Vagina (tissue), 2 donors: ENCODE data around the gene FER1L5. TPM values are rescaled to one million over a fixed set of nuclear protein-coding genes. Genes with fewer than 3 reads are reported as not detected.

Experiments
- DNase-seq, 2 donors: peaks; one replicate each; pipeline ENCODE4 v3.0.0-alpha.2; 2017; ENCODE audit errors: extremely low spot score in 2 of 2
- H3K27ac ChIP-seq: fragments of 200-600 bp; sonication (generic); one replicate; pipeline ENCODE4 v1.5.1; 2019
- H3K27me3 ChIP-seq: fragments of 200-600 bp; sonication (generic); one replicate; pipeline ENCODE4 v1.5.1; 2019
- H3K36me3 ChIP-seq, 2 donors: fragments of 200-600 bp; sonication (generic); one replicate each; pipeline ENCODE4 v1.5.1; 2017 to 2019
- H3K4me1 ChIP-seq: fragments of 200-600 bp; sonication (generic); one replicate; pipeline ENCODE4 v1.5.1; 2019
- H3K4me3 ChIP-seq, 2 donors: fragments of 200-600 bp; sonication (generic); 1 replicate in 1 of 2; 2 replicates in 1 of 2; pipeline ENCODE4 v1.5.1; 2016 to 2019
- H3K9me3 ChIP-seq: fragments of 200-600 bp; sonication (generic); one replicate; pipeline ENCODE4 v1.5.1; 2019
- CTCF ChIP-seq, 3 experiments: fragments of 450-650 bp in 2 of 3; fragments of 200-600 bp in 1 of 3; sonication (generic) in 1 of 3; IDR thresholded peaks; one replicate each; pipeline ENCODE4 v1.5.1; 2017 to 2019; ENCODE audit warnings: antibody characterized with exemption in 3 of 3, mild to moderate bottlenecking in 2 of 3, moderate library complexity in 2 of 3
- POLR2A ChIP-seq, 2 donors: fragments of 450-650 bp; IDR thresholded peaks; one replicate each; pipeline ENCODE4 v1.6.1; 2017; ENCODE audit warnings: antibody characterized with exemption in 2 of 2, mild to moderate bottlenecking in 2 of 2, moderate library complexity in 2 of 2
- POLR2AphosphoS5 ChIP-seq, 2 donors: sonication (generic); formaldehyde crosslinking; IDR thresholded peaks; one replicate each; pipeline ENCODE4 v1.9.0; 2017; ENCODE audit warnings: antibody characterized with exemption in 2 of 2, mild to moderate bottlenecking in 2 of 2, low read depth in 1 of 2; ENCODE audit not compliant: insufficient read depth in 1 of 2
- intact Hi-C: fragments of 100-400 bp; cut with DNase I; formaldehyde crosslinking; loops from one replicate; pipeline ENCODE4 v1.15.1; 2023
- total RNA-seq: library from RNA; depleted of rRNA; stranded (reverse); fragments of >200 nt; gene quantifications from one replicate; pipeline ENCODE4 v1.2.3, GENCODE V29; 2016

FER1L5 gene
- total RNA-seq, 1 donor from 2014 or later: 0.74 TPM

- Histone ChIP-seq H3K27me3 (no peaks in the 10 kb centered on the region), H3K4me1 (peaks cover 28% of the 10 kb centered on the region), H3K27ac (no peak overlapping the region), H3K36me3 (peaks cover 0 to 28% of the 10 kb centered on the region in 2 donors), H3K4me3 (no peak overlapping the region), H3K9me3 (no peaks in the 10 kb centered on the region)
- intact Hi-C loops: no loop called here
- DNase-seq: no peak
- TF ChIP-seq CTCF (IDR thresholded peaks at IDR 0.05) (no peak), POLR2AphosphoS5 (IDR thresholded peaks at IDR 0.05; ENCODE audit: insufficient read depth in 1 of 2, low read depth in 1 of 2) (no peak), POLR2A (IDR thresholded peaks at IDR 0.05) (no peak)
Measured at GRCh38 chr2:96616128-96616527, 26.4 kb upstream of the FER1L5 start.

- H3K4me1 ChIP-seq: peaks cover 28% of the 10 kb centered on the region
Measured at GRCh38 chr2:96616535-96616934, 26.0 kb upstream of the FER1L5 start.

GRCh38 chr2:96617012-96617411, 25.6 kb upstream of the FER1L5 start:
- H3K4me1 ChIP-seq: peaks cover 28% of the 10 kb centered on the region
- no peaks in the 10 kb centered on the region for H3K9me3 ChIP-seq
- TF ChIP-seq CTCF (IDR thresholded peaks at IDR 0.05) (no peak), POLR2A (IDR thresholded peaks at IDR 0.05) (no peak), POLR2AphosphoS5 (IDR thresholded peaks at IDR 0.05; ENCODE audit: insufficient read depth in 1 of 2, low read depth in 1 of 2) (no peak)
- no peak for DNase-seq
- H3K27ac ChIP-seq: peak overlapping the region; percentile 49
- no peak overlapping the region for H3K4me3 ChIP-seq
- H3K36me3 ChIP-seq: peaks cover 0 to 19% of the 10 kb centered on the region in 2 donors
- intact Hi-C loops: no loop called here
- no peaks in the 10 kb centered on the region for H3K27me3 ChIP-seq

More at GRCh38 chr2:96616535-96616934, 26.0 kb upstream of the FER1L5 start:
- H3K27me3 ChIP-seq: no peaks in the 10 kb centered on the region
- TF ChIP-seq POLR2AphosphoS5 (IDR thresholded peaks at IDR 0.05; ENCODE audit: insufficient read depth in 1 of 2, low read depth in 1 of 2): no peak
- TF ChIP-seq POLR2A (IDR thresholded peaks at IDR 0.05): no peak
- TF ChIP-seq CTCF (IDR thresholded peaks at IDR 0.05): no peak
- peaks cover 0 to 24% of the 10 kb centered on the region in 2 donors for H3K36me3 ChIP-seq
- no peak overlapping the region for H3K4me3 ChIP-seq
- H3K27ac ChIP-seq: peak overlapping the region; percentile 49
- H3K9me3 ChIP-seq: no peaks in the 10 kb centered on the region
- no peak for DNase-seq
- intact Hi-C loops: no loop called here

- peaks cover 0 to 6% of the 10 kb centered on the region in 2 donors for H3K36me3 ChIP-seq
- H3K27me3 ChIP-seq: no peaks in the 10 kb centered on the region
- TF ChIP-seq POLR2AphosphoS5 (IDR thresholded peaks at IDR 0.05; ENCODE audit: insufficient read depth in 1 of 2, low read depth in 1 of 2) (no peak), POLR2A (IDR thresholded peaks at IDR 0.05) (no peak), CTCF (IDR thresholded peaks at IDR 0.05) (no peak)
- DNase-seq: no peak
- no peak overlapping the region for H3K4me3 ChIP-seq
- no peaks in the 10 kb centered on the region for H3K9me3 ChIP-seq
- H3K27ac ChIP-seq: peak overlapping the region; percentile 60
- intact Hi-C loops: no loop called here
- peaks cover 28% of the 10 kb centered on the region for H3K4me1 ChIP-seq
Measured at GRCh38 chr2:96618596-96619283, 23.8 kb upstream of the FER1L5 start.

GRCh38 chr2:96622544-96622943, 20.0 kb upstream of the FER1L5 start:
- H3K36me3 ChIP-seq: peaks cover 0 to 3% of the 10 kb centered on the region in 2 donors
- TF ChIP-seq POLR2AphosphoS5 (IDR thresholded peaks at IDR 0.05; ENCODE audit: insufficient read depth in 1 of 2, low read depth in 1 of 2): no peak
- TF ChIP-seq CTCF (IDR thresholded peaks at IDR 0.05): no peak
- TF ChIP-seq POLR2A (IDR thresholded peaks at IDR 0.05): no peak
- H3K27me3 ChIP-seq: no peaks in the 10 kb centered on the region
- peaks cover 34% of the 10 kb centered on the region for H3K4me1 ChIP-seq
- DNase-seq: no peak
- H3K27ac ChIP-seq: no peak overlapping the region
- intact Hi-C loops: no loop called here
- H3K4me3 ChIP-seq: no peak overlapping the region
- H3K9me3 ChIP-seq: no peaks in the 10 kb centered on the region
